Activated CD8-positive, alpha-beta T cell treated with anti-CD3 and anti-CD28 coated beads for 36 hours (primary cell): Measurements from ENCODE around the gene SKOR1. TPM values are rescaled to one million over a fixed set of nuclear protein-coding genes. Genes with fewer than 3 reads are reported as not detected.
A peak's percentile ranks its signal among the peaks of the same experiment; 100 is the strongest.

Experiments
- ATAC-seq: fragments of 200-7000 bp; cut with Tn5 transposase; one replicate; pipeline ENCODE4 v1.10.0; 2021; ENCODE audit warnings: mild to moderate bottlenecking, moderate library complexity
- CTCF ChIA-PET: fragments of 350-600 bp; sonication (Branson Sonifier 250); formaldehyde crosslinking; loops from one replicate; lab custom pipeline; 2021; ENCODE audit warnings: antibody characterized with exemption; lab: Charles Lee
- POLR2A ChIA-PET: fragments of 350-600 bp; sonication (Branson Sonifier 250); formaldehyde crosslinking; loops from one replicate; lab custom pipeline; 2021; ENCODE audit warnings: antibody characterized with exemption; lab: Charles Lee
- DNase-seq: peaks from one replicate; pipeline ENCODE4 v3.0.0-alpha.2; 2020
- H3K27ac Mint-ChIP-seq: one replicate; pipeline ENCODE4 v1.8.0; 2021; ENCODE audit warnings: mild to moderate bottlenecking, mixed read lengths
- H3K27me3 Mint-ChIP-seq: one replicate; pipeline ENCODE4 v1.8.0; 2021; ENCODE audit warnings: mixed read lengths
- H3K36me3 Mint-ChIP-seq: one replicate; pipeline ENCODE4 v1.8.0; 2021; ENCODE audit warnings: low read depth, mixed read lengths
- H3K4me1 Mint-ChIP-seq: one replicate; pipeline ENCODE4 v1.8.0; 2021; ENCODE audit warnings: low read depth, mixed read lengths
- H3K4me3 Mint-ChIP-seq: one replicate; pipeline ENCODE4 v1.8.0; 2021; ENCODE audit warnings: mild to moderate bottlenecking, moderate library complexity, mixed read lengths
- H3K9me3 Mint-ChIP-seq: one replicate; pipeline ENCODE4 v1.8.0; 2021; ENCODE audit warnings: mixed read lengths
- intact Hi-C: fragments of 100-400 bp; cut with micrococcal nuclease; formaldehyde crosslinking; loops from one replicate; pipeline ENCODE4 v1.10.0; 2022
- total RNA-seq, 2 experiments: library from RNA; stranded (reverse); gene quantifications; one replicate each; pipeline ENCODE4 v1.2.3, GENCODE V29; 2021
- TF ChIP-seq, protein P1 (sequence below): fragments of 200-600 bp; IDR thresholded peaks from one replicate; pipeline ENCODE4 v1.8.0; 2022; ENCODE audit warnings: antibody characterized with exemption, mild to moderate bottlenecking

SKOR1 gene
- total RNA-seq, 2 experiments from 2014 or later, result 0.09 to 0.25 TPM

DNA sequence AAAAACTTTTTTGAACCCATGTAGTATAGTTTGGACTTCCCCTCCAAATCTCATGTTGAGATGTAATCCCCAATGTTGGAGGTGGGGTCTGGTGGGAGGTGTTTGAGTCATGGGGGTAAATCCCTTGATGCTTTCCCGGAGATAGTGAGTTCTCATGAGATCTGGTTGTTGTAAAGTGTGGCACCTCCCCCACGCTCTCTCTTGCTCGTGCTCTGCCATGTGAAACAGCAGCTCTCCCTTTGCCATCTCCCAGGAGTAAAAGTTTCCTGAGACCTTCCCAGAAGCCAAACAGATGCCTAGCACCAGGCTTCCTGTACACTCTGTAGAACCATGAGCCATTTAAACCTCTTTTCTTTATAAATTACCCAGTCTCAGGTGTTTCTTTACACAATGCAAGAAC lies 30.5 kb downstream of the SKOR1 start:
- ATAC-seq (peak; percentile 47), DNase-seq (peak; percentile 32)
- Mint-ChIP-seq H3K4me1 (peaks cover 9% of the 10 kb centered on the region), H3K36me3 (no peaks in the 10 kb centered on the region), H3K9me3 (peaks cover 1% of the 10 kb centered on the region), H3K27me3 (peaks cover 2% of the 10 kb centered on the region), H3K27ac (no peak overlapping the region), H3K4me3 (no peak overlapping the region)
- CTCF ChIA-PET, result no interaction called here
- POLR2A ChIA-PET, result no interaction called here
- intact Hi-C loops, result no loop called here
- TF ChIP-seq, protein P1, sequence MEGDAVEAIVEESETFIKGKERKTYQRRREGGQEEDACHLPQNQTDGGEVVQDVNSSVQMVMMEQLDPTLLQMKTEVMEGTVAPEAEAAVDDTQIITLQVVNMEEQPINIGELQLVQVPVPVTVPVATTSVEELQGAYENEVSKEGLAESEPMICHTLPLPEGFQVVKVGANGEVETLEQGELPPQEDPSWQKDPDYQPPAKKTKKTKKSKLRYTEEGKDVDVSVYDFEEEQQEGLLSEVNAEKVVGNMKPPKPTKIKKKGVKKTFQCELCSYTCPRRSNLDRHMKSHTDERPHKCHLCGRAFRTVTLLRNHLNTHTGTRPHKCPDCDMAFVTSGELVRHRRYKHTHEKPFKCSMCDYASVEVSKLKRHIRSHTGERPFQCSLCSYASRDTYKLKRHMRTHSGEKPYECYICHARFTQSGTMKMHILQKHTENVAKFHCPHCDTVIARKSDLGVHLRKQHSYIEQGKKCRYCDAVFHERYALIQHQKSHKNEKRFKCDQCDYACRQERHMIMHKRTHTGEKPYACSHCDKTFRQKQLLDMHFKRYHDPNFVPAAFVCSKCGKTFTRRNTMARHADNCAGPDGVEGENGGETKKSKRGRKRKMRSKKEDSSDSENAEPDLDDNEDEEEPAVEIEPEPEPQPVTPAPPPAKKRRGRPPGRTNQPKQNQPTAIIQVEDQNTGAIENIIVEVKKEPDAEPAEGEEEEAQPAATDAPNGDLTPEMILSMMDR, result no peak

DNA sequence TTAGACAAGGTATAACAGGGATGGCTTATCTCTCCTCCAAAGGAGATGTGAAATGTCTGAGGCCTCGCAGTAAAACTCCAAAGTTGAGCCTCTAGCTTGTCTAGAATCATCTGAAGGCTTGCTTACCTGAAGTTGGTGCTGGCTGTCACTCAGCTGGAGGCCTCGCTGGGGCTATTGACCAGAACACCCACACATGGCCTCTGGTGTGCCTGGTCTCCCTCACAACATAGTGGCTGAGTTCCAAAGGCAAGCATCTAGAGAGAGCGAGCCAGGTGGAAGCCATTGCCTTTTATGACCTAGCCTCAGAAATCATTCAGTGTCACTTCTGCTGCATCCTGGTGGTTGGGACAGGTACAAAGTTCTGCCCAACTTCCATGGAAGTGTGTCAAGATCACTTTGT lies 31.9 kb downstream of the SKOR1 start:
- no peak overlapping the region for H3K27ac Mint-ChIP-seq
- TF ChIP-seq, protein P1, result no peak
- ChIA-PET CTCF (no interaction called here), POLR2A (no interaction called here)
- ATAC-seq (no peak), DNase-seq (no peak)
- H3K9me3 Mint-ChIP-seq, result no peaks in the 10 kb centered on the region
- no peaks in the 10 kb centered on the region for H3K27me3 Mint-ChIP-seq
- no peak overlapping the region for H3K4me3 Mint-ChIP-seq
- H3K4me1 Mint-ChIP-seq, result peaks cover 6% of the 10 kb centered on the region
- H3K36me3 Mint-ChIP-seq, result no peaks in the 10 kb centered on the region
- intact Hi-C loops, result no loop called here

DNA sequence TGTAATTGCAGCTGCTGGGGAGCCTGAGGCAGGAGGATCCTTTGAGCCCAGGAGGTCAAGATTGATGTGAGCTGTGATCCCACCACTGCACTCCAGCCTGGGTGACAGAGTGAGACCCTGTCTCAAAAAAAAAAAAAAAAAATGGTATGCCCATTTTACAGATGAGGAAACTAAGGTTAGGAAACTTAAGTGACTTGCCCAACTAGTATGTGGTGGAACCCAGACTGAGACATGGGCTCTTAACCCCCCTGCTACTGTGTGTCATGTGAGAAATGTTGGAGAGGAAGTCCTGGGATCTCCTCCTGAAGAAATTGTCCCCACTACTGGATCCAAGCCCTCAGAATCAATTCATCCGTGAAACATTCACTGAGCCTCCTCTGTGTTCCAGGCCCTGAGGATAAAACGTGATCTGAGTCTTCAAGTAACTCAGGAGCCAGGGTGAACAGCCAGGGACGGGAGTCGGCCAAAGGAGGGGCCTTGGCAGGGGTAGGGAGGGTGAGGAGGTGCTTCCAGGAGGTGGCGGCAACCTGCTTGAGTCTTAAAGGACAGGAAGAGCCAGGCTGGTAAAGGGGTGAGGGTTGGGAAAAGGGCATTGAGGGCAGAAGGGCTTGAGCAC lies 34.1 kb downstream of the SKOR1 start:
- Mint-ChIP-seq H3K4me1 (peaks cover 11% of the 10 kb centered on the region), H3K4me3 (no peak overlapping the region), H3K9me3 (no peaks in the 10 kb centered on the region), H3K36me3 (no peaks in the 10 kb centered on the region), H3K27ac (no peak overlapping the region), H3K27me3 (peaks cover 10% of the 10 kb centered on the region)
- ChIA-PET POLR2A (no interaction called here), CTCF (no interaction called here)
- DNase-seq (no peak), ATAC-seq (no peak)
- TF ChIP-seq, protein P1, result no peak
- intact Hi-C loops, result no loop called here

DNA sequence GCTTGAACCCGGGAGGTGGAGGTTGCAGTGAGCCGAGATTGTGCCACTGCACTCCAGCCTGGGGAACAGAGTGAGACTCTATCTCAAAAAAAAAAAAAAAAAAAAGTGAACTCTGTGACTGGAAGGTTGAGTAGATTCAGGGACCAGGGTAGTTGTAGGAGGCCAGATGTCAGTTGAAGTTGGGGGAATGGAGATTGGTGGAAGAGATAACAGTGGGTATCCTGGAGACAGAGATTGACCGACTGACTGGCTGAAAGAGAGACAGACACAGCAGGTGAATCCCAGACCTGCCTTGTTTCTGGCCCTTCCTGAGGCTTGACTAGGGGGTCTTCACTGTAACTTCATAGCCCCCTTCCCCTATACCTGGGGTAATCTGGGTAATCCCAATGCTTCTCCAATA lies 36.7 kb downstream of the SKOR1 start:
- Mint-ChIP-seq H3K27ac (no peak overlapping the region), H3K36me3 (no peaks in the 10 kb centered on the region), H3K4me3 (no peak overlapping the region), H3K27me3 (peaks cover 11% of the 10 kb centered on the region), H3K4me1 (peaks cover 5% of the 10 kb centered on the region), H3K9me3 (no peaks in the 10 kb centered on the region)
- CTCF ChIA-PET, result interaction anchor here (0.6 to 1.4 kb wide), 2 partner anchors 25 to 293 kb away, joined by 3 to 7 read pairs; no protein-coding TSS in a partner anchor
- intact Hi-C loops, result loop anchor here (2.0 kb wide), 1 partner anchor 293 kb away; no protein-coding TSS in a partner anchor
- TF ChIP-seq, protein P1, result no peak
- no peak for DNase-seq
- ATAC-seq, result no peak
- POLR2A ChIA-PET, result interaction anchor here (1.6 kb wide), 1 partner anchor 291 kb away, joined by 3 read pairs; no protein-coding TSS in a partner anchor

- intact Hi-C loops, result loop anchor here (2.0 kb wide), 1 partner anchor 292 kb away; no protein-coding TSS in a partner anchor
- ChIA-PET POLR2A (interaction anchor here (0.7 kb wide), 1 partner anchor 21 kb away, joined by 4 read pairs; no protein-coding TSS in a partner anchor), CTCF (interaction anchor here (0.6 to 2.3 kb wide), 25 partner anchors 9 to 367 kb away, joined by 3 to 30 read pairs (median 4); no protein-coding TSS in a partner anchor)
- Mint-ChIP-seq H3K4me3 (peak overlapping the region; percentile 55), H3K36me3 (no peaks in the 10 kb centered on the region), H3K27ac (no peak overlapping the region), H3K9me3 (no peaks in the 10 kb centered on the region), H3K27me3 (peaks cover 11% of the 10 kb centered on the region), H3K4me1 (peaks cover 5% of the 10 kb centered on the region)
- ATAC-seq (no peak), DNase-seq (no peak)
- TF ChIP-seq, protein P1, result no peak
Observed at GRCh38 chr15:67862750-67863441, 37.6 kb downstream of the SKOR1 start.
